Measurements from ENCODE around the gene SLC38A6. TPM values are rescaled to one million over a fixed set of nuclear protein-coding genes. Genes with fewer than 3 reads are reported as not detected.

SLC38A6 gene
- total RNA-seq, 2 experiments from 2014 or later: 15.8 to 16.8 TPM

DNA sequence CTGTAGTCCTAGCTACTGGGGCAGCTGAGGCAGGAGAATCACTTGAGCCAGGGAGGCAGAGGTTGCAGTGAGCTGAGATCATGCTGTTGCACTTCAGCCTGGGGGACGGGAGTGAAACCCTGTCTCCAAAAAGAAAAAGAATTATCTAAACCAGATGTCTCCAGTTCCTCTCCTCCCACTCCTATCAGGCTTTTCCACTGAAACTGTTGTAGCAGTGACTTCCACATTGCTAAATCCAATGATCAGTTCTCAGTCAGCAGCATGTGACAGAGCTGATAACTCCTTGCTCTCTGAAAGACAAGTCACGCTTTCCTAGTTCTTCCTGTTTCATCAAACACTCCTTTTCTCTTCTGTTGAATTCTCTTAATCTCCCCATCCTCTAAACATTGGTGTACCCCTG is 8.6 kb downstream of the SLC38A6 start:
- POLR2A ChIA-PET: interaction anchor here (1.0 kb wide), 2 partner anchors 31 to 335 kb away, joined by 3 read pairs; no protein-coding TSS in a partner anchor
- no TSS peak for BruUV-seq (replicated peaks)

DNA sequence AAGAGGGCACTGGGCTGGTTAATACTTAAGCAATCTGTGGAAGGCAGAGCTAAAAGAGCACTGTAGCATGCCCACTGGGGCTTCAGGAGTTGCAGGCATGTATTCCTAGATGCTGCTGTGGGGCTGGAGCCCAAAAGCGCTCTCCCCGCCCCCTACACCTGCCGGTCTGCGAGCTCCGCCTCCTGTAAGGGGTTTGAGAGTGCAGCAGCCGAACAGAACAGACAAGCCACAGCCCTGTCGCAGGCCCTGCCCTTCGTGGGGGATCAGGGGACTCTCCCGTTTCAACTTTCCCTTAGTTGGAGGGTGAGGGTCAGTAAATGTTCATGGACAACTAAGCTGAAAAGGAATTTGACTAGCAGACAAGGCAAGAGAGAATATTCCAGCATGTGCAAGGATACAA is 17.6 kb downstream of the SLC38A6 start:
- Histone ChIP-seq H3K9me2 (ENCODE audit: insufficient read depth, low read length) (no peaks in the 10 kb centered on the region), H3K4me2 (ENCODE audit: low read length) (no peak overlapping the region), H3K4me1 (ENCODE audit: insufficient read depth, low read length, poor library complexity, severe bottlenecking) (no peaks in the 10 kb centered on the region), H3K36me3 (ENCODE audit: insufficient read depth, low read length) (peaks cover 13% of the 10 kb centered on the region), H3K79me2 (ENCODE audit: insufficient read depth, low read depth, low read length) (no peaks in the 10 kb centered on the region), H3K27ac (ENCODE audit: low read depth, low read length, poor library complexity, severe bottlenecking) (no peak overlapping the region), H2AFZ (ENCODE audit: low read length) (no peak overlapping the region), H3K4me3 (ENCODE audit: low read depth, low read length, poor library complexity, severe bottlenecking) (no peak overlapping the region), H3K9me3 (ENCODE audit: low read length) (no peaks in the 10 kb centered on the region), H4K20me1 (ENCODE audit: insufficient read depth, low read length) (no peaks in the 10 kb centered on the region)
- ChIA-PET CTCF (ENCODE audit: unreplicated experiment) (no interaction called here), POLR2A (interaction anchor here (0.6 to 1.5 kb wide), 2 partner anchors 18 to 47 kb away, joined by 4 read pairs; partner anchors contain the start of genes SLC38A6 and TRMT5)
- DNase-seq (ENCODE audit: low spot score): no peak
- BruUV-seq (replicated peaks): no TSS peak
- intact Hi-C loops (cut with micrococcal nuclease; ENCODE audit: unreplicated experiment): no loop called here
- TF ChIP-seq, protein P1, sequence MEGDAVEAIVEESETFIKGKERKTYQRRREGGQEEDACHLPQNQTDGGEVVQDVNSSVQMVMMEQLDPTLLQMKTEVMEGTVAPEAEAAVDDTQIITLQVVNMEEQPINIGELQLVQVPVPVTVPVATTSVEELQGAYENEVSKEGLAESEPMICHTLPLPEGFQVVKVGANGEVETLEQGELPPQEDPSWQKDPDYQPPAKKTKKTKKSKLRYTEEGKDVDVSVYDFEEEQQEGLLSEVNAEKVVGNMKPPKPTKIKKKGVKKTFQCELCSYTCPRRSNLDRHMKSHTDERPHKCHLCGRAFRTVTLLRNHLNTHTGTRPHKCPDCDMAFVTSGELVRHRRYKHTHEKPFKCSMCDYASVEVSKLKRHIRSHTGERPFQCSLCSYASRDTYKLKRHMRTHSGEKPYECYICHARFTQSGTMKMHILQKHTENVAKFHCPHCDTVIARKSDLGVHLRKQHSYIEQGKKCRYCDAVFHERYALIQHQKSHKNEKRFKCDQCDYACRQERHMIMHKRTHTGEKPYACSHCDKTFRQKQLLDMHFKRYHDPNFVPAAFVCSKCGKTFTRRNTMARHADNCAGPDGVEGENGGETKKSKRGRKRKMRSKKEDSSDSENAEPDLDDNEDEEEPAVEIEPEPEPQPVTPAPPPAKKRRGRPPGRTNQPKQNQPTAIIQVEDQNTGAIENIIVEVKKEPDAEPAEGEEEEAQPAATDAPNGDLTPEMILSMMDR (conservative IDR thresholded peaks at IDR 0.05; ENCODE audit: low read length): no peak

More for the DNA sequence above, 8.6 kb downstream of the SLC38A6 start:
- Histone ChIP-seq H3K4me3 (ENCODE audit: low read depth, low read length, poor library complexity, severe bottlenecking) (no peak overlapping the region), H3K9me2 (ENCODE audit: insufficient read depth, low read length) (no peaks in the 10 kb centered on the region), H4K20me1 (ENCODE audit: insufficient read depth, low read length) (no peaks in the 10 kb centered on the region), H3K36me3 (ENCODE audit: insufficient read depth, low read length) (peaks cover 66% of the 10 kb centered on the region), H3K4me2 (ENCODE audit: low read length) (no peak overlapping the region), H3K79me2 (ENCODE audit: insufficient read depth, low read depth, low read length) (no peaks in the 10 kb centered on the region), H2AFZ (ENCODE audit: low read length) (no peak overlapping the region), H3K9me3 (ENCODE audit: low read length) (no peaks in the 10 kb centered on the region), H3K4me1 (ENCODE audit: insufficient read depth, low read length, poor library complexity, severe bottlenecking) (no peaks in the 10 kb centered on the region), H3K27ac (ENCODE audit: low read depth, low read length, poor library complexity, severe bottlenecking) (no peak overlapping the region)
- no peak for DNase-seq (ENCODE audit: low spot score)
- CTCF ChIA-PET (ENCODE audit: unreplicated experiment): no interaction called here
- TF ChIP-seq EZH2phosphoT487 (IDR thresholded peaks at IDR 0.05; ENCODE audit: borderline replicate concordance, low read depth, low read length): no peak
- TF ChIP-seq, protein P1 (conservative IDR thresholded peaks at IDR 0.05; ENCODE audit: low read length): no peak
- intact Hi-C loops (cut with micrococcal nuclease; ENCODE audit: unreplicated experiment): no loop called here

DNA sequence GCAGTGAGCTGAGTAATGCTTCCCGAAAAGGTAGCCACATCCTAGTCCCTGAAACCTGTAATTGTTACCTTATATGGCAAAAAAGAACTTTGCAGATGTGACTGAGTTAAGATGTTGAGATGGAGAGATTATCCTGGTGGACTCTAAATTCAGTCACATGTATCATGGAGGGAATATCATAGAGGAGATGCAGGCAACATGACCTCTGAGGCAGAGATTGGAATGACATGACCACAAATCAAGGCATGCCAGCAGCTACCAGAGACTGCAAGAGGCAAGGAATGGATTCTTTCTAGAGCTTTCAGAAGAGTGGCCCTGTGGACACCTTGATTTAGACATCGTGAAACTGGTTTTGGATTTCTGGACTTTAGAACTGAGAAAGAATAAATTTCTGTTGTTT is 18.5 kb downstream of the SLC38A6 start:
- H3K36me3 ChIP-seq (ENCODE audit: insufficient read depth, low read length): peaks cover 9% of the 10 kb centered on the region
- BruUV-seq (replicated peaks): no TSS peak

More for the DNA sequence above, 18.5 kb downstream of the SLC38A6 start:
- Histone ChIP-seq H2AFZ (ENCODE audit: low read length) (no peak overlapping the region), H3K79me2 (ENCODE audit: insufficient read depth, low read depth, low read length) (no peaks in the 10 kb centered on the region), H3K9me3 (ENCODE audit: low read length) (no peaks in the 10 kb centered on the region), H3K27ac (ENCODE audit: low read depth, low read length, poor library complexity, severe bottlenecking) (no peak overlapping the region), H3K4me1 (ENCODE audit: insufficient read depth, low read length, poor library complexity, severe bottlenecking) (no peaks in the 10 kb centered on the region), H4K20me1 (ENCODE audit: insufficient read depth, low read length) (no peaks in the 10 kb centered on the region), H3K4me3 (ENCODE audit: low read depth, low read length, poor library complexity, severe bottlenecking) (no peak overlapping the region), H3K4me2 (ENCODE audit: low read length) (no peak overlapping the region), H3K9me2 (ENCODE audit: insufficient read depth, low read length) (no peaks in the 10 kb centered on the region)
- DNase-seq (ENCODE audit: low spot score): no peak
- POLR2A ChIA-PET: no interaction called here
- CTCF ChIA-PET (ENCODE audit: unreplicated experiment): no interaction called here
- intact Hi-C loops (cut with micrococcal nuclease; ENCODE audit: unreplicated experiment): no loop called here
- TF ChIP-seq EZH2phosphoT487 (IDR thresholded peaks at IDR 0.05; ENCODE audit: borderline replicate concordance, low read depth, low read length): no peak
- TF ChIP-seq, protein P1 (conservative IDR thresholded peaks at IDR 0.05; ENCODE audit: low read length): no peak
